BLaER1 treated with 17β-estradiol and CSF1 and Interleukin-3, amounts not matched to agents 10 nM and 100 nM (cell line): Measurements from ENCODE around the gene ASCC3.

ENCODE experiments used
- H3K27ac ChIP-seq, 11 experiments: shearing (Covaris generic); formaldehyde crosslinking; 2 replicates each; pipeline ENCODE4 v1.8.1; 2022
- H3K27me3 ChIP-seq, 11 experiments: shearing (Covaris generic); formaldehyde crosslinking; 2 replicates each; pipeline ENCODE4 v1.8.1; 2022
- H3K36me3 ChIP-seq, 11 experiments: shearing (Covaris generic); formaldehyde crosslinking; 2 replicates each; pipeline ENCODE4 v1.8.1; 2022
- H3K4me1 ChIP-seq, 10 experiments: shearing (Covaris generic); formaldehyde crosslinking; 2 replicates each; pipeline ENCODE4 v1.8.1; 2022
- H3K4me2 ChIP-seq, 11 experiments: shearing (Covaris generic); formaldehyde crosslinking; 2 replicates each; pipeline ENCODE4 v1.8.1; 2022
- H3K4me3 ChIP-seq, 10 experiments: shearing (Covaris generic); formaldehyde crosslinking; 2 replicates each; pipeline ENCODE4 v1.8.1; 2022
- H3K9ac ChIP-seq, 11 experiments: shearing (Covaris generic); formaldehyde crosslinking; 2 replicates each; pipeline ENCODE4 v1.8.1; 2022
- H3K9me3 ChIP-seq, 11 experiments: shearing (Covaris generic); formaldehyde crosslinking; replicated peaks in 1 of 11; 2 replicates each; pipeline ENCODE4 v1.8.1; 2022
- H4K20me1 ChIP-seq, 11 experiments: shearing (Covaris generic); formaldehyde crosslinking; 2 replicates each; pipeline ENCODE4 v1.8.1; 2022
- Cebpa-rat ChIP-seq, 11 experiments: shearing (Covaris generic); IDR thresholded peaks; 2 replicates each; pipeline ENCODE4 v1.8.1; 2022

Gene ASCC3

GRCh38 chr6:100467129-100468015 lies 413.8 kb downstream of the ASCC3 start:
- Histone ChIP-seq H3K4me1 (peaks cover 0 to 9% (median 1%) of the 10 kb centered on the region in 10 experiments; a peak in 11 of 20 replicates), H3K36me3 (no peaks in the 10 kb centered on the region), H3K9ac (no peak overlapping the region), H3K9me3 (peaks cover 43 to 61% (median 54%) of the 10 kb centered on the region in 11 experiments), H3K4me3 (no peak overlapping the region), H4K20me1 (peaks cover 0 to 3% (median 0%) of the 10 kb centered on the region in 11 experiments; a peak in 2 of 22 replicates), H3K27me3 (peaks cover 52 to 78% (median 63%) of the 10 kb centered on the region in 11 experiments), H3K27ac (no peak overlapping the region), H3K4me2 (no peak overlapping the region)
- no peak for TF ChIP-seq Cebpa-rat (IDR thresholded peaks at IDR 0.05)

- H3K4me2 ChIP-seq, result no peak overlapping the region
- H3K4me3 ChIP-seq, result no peak overlapping the region; a peak in 1 of 20 replicates
- peaks cover 0 to 10% (median 0%) of the 10 kb centered on the region in 11 experiments; a peak in 2 of 22 replicates for H4K20me1 ChIP-seq
- H3K36me3 ChIP-seq, result no peaks in the 10 kb centered on the region
- H3K9me3 ChIP-seq, result peaks cover 43 to 61% (median 54%) of the 10 kb centered on the region in 11 experiments
- no peak for TF ChIP-seq Cebpa-rat (IDR thresholded peaks at IDR 0.05)
- no peak overlapping the region for H3K9ac ChIP-seq
- no peak overlapping the region for H3K27ac ChIP-seq
- H3K27me3 ChIP-seq, result peaks cover 60 to 86% (median 71%) of the 10 kb centered on the region in 11 experiments
- peaks cover 4 to 17% (median 9%) of the 10 kb centered on the region in 10 experiments; a peak in 18 of 20 replicates for H3K4me1 ChIP-seq
Observed at GRCh38 chr6:100466410-100467128, 414.6 kb downstream of the ASCC3 start.

DNA sequence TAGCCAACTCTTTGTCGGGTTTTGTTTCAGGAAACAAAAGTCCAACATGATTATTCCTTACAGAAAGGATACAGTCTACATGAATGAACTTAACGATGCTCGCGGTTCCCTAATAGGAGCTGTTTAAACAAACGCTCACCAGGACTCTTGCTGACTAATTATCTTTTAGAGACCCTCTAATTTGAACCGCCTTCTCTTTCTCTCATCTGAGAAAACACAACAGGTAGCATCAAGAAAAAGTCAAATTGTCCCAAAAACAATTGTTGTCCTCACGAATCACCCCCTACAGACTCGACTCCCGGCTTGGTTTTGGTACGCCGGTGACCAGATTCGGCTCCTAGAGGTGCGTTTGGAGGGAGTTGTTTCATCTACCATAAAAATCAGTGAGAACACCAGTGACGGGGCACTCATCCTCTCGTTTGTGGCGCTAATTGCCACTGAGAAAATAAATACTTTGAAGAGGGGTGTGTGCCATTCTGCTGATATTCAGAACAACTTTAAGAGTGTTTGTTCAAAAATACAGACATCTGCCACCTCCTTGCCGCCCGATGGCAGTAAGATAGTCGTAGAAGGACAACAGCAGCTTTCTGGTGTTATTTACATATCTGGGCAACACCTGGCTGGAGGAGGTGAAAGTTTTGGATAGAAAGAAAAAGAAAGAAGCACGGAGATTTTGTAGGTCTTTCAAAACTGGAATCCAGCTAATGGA lies 415.3 kb downstream of the ASCC3 start:
- peaks cover 67 to 93% (median 78%) of the 10 kb centered on the region in 11 experiments for H3K27me3 ChIP-seq
- H3K4me2 ChIP-seq, result no peak overlapping the region
- H3K4me1 ChIP-seq, result peaks cover 10 to 23% (median 15%) of the 10 kb centered on the region in 10 experiments
- TF ChIP-seq Cebpa-rat (IDR thresholded peaks at IDR 0.05), result no peak
- H4K20me1 ChIP-seq, result peaks cover 0 to 15% (median 0%) of the 10 kb centered on the region in 11 experiments; a peak in 7 of 22 replicates
- H3K4me3 ChIP-seq, result peak overlapping the region in 2 of 10 experiments; percentile 4 to 14; a peak in 2 of 20 replicates
- H3K36me3 ChIP-seq, result no peaks in the 10 kb centered on the region
- no peak overlapping the region for H3K27ac ChIP-seq
- no peak overlapping the region for H3K9ac ChIP-seq
- peaks cover 43 to 61% (median 54%) of the 10 kb centered on the region in 11 experiments for H3K9me3 ChIP-seq

- no peak for TF ChIP-seq Cebpa-rat (IDR thresholded peaks at IDR 0.05)
- peak within 1 kb of the TSS in 7 of 10 experiments; percentile 5 to 48 (median 14); a peak in 6 of 20 replicates for H3K4me3 ChIP-seq
- peaks cover 75 to 100% (median 86%) of the 10 kb centered on the region in 11 experiments for H3K27me3 ChIP-seq
- no peak within 1 kb of the TSS for H3K27ac ChIP-seq
- peaks cover 10 to 23% (median 15%) of the 10 kb centered on the region in 10 experiments for H3K4me1 ChIP-seq
- H4K20me1 ChIP-seq, result peaks cover 0 to 15% (median 0%) of the 10 kb centered on the region in 11 experiments; a peak in 7 of 22 replicates
- no peaks in the 10 kb centered on the region for H3K36me3 ChIP-seq
- no peak within 1 kb of the TSS for H3K4me2 ChIP-seq
- no peak within 1 kb of the TSS for H3K9ac ChIP-seq
- peaks cover 43 to 61% (median 54%) of the 10 kb centered on the region in 11 experiments for H3K9me3 ChIP-seq
Observed at GRCh38 chr6:100464903-100465700, 416.0 kb downstream of the ASCC3 start, which contains the start of gene SIM1. Gene SIM1 (minus strand): TSS chr6:100464921. CDS start chr6:100463468, 1,453 bp downstream.

DNA sequence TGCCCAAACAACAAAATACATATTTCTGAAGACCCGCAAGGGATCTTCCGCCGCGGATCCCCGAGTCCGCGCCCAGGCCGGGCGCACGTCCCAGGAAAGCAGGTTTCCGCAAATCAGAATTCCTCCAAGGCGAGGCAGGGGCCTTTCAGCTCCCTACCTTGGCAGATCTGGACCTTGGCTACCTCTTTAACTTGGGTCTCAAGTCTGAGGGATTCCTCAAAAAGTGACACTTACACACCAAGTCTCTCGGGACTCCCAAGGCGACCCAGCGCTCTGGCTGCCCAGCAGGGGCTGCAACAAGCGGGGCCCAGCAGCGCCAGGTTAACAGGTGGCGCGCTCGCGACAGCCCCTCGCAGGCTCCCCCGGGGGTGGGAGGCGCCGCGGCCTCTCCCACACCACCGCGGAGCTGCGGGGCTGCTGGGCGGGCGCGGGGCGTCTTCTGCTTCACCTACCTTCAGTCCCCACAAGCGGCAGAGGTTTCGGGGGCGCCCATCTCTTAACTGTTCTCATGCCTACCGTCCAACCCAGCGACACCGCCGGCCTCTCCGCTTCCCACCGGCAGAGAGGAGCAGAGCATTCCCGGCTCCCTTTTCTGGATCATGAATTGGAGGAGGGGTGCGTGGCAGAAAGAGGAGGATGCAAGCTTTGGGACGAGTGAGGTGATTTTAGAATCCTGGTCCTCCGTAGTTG lies 416.8 kb downstream of the ASCC3 start:
- no peak for TF ChIP-seq Cebpa-rat (IDR thresholded peaks at IDR 0.05)
- Histone ChIP-seq H3K27ac (no peak overlapping the region), H3K27me3 (peaks cover 83 to 100% (median 94%) of the 10 kb centered on the region in 11 experiments), H3K4me1 (peaks cover 10 to 23% (median 15%) of the 10 kb centered on the region in 10 experiments), H3K9me3 (peaks cover 43 to 57% (median 52%) of the 10 kb centered on the region in 11 experiments), H3K36me3 (no peaks in the 10 kb centered on the region), H3K4me2 (no peak overlapping the region), H3K9ac (no peak overlapping the region), H4K20me1 (peaks cover 0 to 15% (median 0%) of the 10 kb centered on the region in 11 experiments; a peak in 7 of 22 replicates), H3K4me3 (peak overlapping the region in 5 of 10 experiments; percentile 5 to 48 (median 14); a peak in 5 of 20 replicates)

DNA sequence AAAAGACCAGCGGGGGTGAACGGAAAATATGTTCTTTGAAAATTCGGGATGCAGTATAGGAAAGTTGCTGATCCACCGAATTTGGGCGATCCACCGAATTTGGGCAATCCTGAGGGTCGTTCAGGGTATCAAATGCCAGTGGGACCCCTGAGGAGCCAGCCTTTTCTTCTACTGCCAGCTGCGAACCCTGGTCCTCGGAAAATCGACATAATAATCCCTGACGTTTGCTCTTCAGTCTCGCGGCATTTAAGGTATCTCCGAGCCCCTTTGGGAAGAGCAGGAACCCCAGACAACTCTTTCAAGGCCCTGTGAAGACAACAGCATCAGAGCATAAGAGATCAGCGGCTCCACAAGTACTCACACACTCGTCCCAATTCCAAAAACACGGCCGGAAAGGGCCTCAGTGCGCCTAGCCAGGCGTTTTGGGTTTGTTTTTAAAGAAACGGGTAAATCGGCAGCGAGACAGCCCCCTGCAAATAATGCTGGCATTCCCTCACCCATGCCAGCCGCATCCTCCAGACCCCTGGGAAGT lies 417.4 kb downstream of the ASCC3 start:
- peaks cover 48 to 56% (median 54%) of the 10 kb centered on the region in 11 experiments for H3K9me3 ChIP-seq
- H3K4me1 ChIP-seq, result peaks cover 10 to 23% (median 15%) of the 10 kb centered on the region in 10 experiments
- H3K36me3 ChIP-seq, result no peaks in the 10 kb centered on the region
- no peak overlapping the region for H3K4me2 ChIP-seq
- no peak for TF ChIP-seq Cebpa-rat (IDR thresholded peaks at IDR 0.05)
- H4K20me1 ChIP-seq, result peaks cover 0 to 15% (median 0%) of the 10 kb centered on the region in 11 experiments; a peak in 7 of 22 replicates
- H3K27me3 ChIP-seq, result peaks cover 89 to 100% (median 99%) of the 10 kb centered on the region in 11 experiments
- H3K9ac ChIP-seq, result no peak overlapping the region
- H3K4me3 ChIP-seq, result peak overlapping the region in 6 of 10 experiments; percentile 5 to 48 (median 12); a peak in 3 of 20 replicates
- no peak overlapping the region for H3K27ac ChIP-seq
